HepG2 (cell line): Measurements from ENCODE around the gene RUVBL1. TPM values are rescaled to one million over a fixed set of nuclear protein-coding genes. Genes with fewer than 3 reads are reported as not detected.

Source experiments
- BCL6 ChIP-seq: IDR thresholded peaks from 2 replicates; pipeline ENCODE4 v1.6.1; 2016; ENCODE audit warnings: missing genetic modification reagents, missing compliant biosample characterization
- CREB3 ChIP-seq: sonication (generic); formaldehyde crosslinking; IDR thresholded peaks from 2 replicates; pipeline ENCODE4 v1.5.0; 2020; ENCODE audit warnings: missing genetic modification reagents
- FOXA3 ChIP-seq: IDR thresholded peaks from 2 replicates; pipeline ENCODE4 v1.6.1; 2016; ENCODE audit warnings: missing genetic modification reagents, missing compliant biosample characterization
- FOXP1 ChIP-seq, 2 experiments: fragments of 450-650 bp in 1 of 2; IDR thresholded peaks; 2 replicates each; pipeline ENCODE4 v1.6.1; 2017 to 2018; ENCODE audit warnings: antibody characterized with exemption in 1 of 2
- GPN1 ChIP-seq: sonication (generic); formaldehyde crosslinking; IDR thresholded peaks from 2 replicates; pipeline ENCODE4 v1.5.1; 2020; ENCODE audit warnings: missing genetic modification reagents, borderline replicate concordance
- HNF4A ChIP-seq: sonication (generic); formaldehyde crosslinking; IDR thresholded peaks from 2 replicates; pipeline ENCODE4 v1.4.0; 2020; ENCODE audit warnings: missing genetic modification reagents
- HNRNPK ChIP-seq: fragments of 200-400 bp; formaldehyde crosslinking; IDR thresholded peaks from 2 replicates; pipeline ENCODE4 v1.6.1; 2018; ENCODE audit warnings: low read length, low read depth, moderate library complexity, mild to moderate bottlenecking; ENCODE audit not compliant: poor library complexity, severe bottlenecking
- MAFK ChIP-seq, 2 experiments: IDR thresholded peaks in 1 of 2; conservative IDR thresholded peaks in 1 of 2; 2 replicates each; pipeline ENCODE4 v1.6.1; 2011; ENCODE audit warnings: improper control_type of control experiment in 2 of 2, low read length in 2 of 2
- MATR3 ChIP-seq: sonication (generic); formaldehyde crosslinking; IDR thresholded peaks from 2 replicates; pipeline ENCODE4 v1.4.0; 2020; ENCODE audit warnings: missing genetic modification reagents
- POGZ ChIP-seq: sonication (generic); formaldehyde crosslinking; IDR thresholded peaks from 2 replicates; pipeline ENCODE4 v1.4.0; 2020; ENCODE audit warnings: mild to moderate bottlenecking, missing genetic modification reagents
- RFXAP ChIP-seq: sonication (generic); formaldehyde crosslinking; IDR thresholded peaks from 2 replicates; pipeline ENCODE4 v1.4.0; 2020; ENCODE audit warnings: missing genetic modification reagents, borderline replicate concordance
- SRSF4 ChIP-seq: fragments of 200-400 bp; formaldehyde crosslinking; IDR thresholded peaks from one replicate; pipeline ENCODE4 v1.6.1; 2018; ENCODE audit warnings: mild to moderate bottlenecking, low read depth, low read length, moderate library complexity; ENCODE audit not compliant: poor library complexity, severe bottlenecking
- SRSF9 ChIP-seq: fragments of 200-400 bp; formaldehyde crosslinking; IDR thresholded peaks from 2 replicates; pipeline ENCODE4 v1.6.1; 2018; ENCODE audit warnings: borderline replicate concordance, mild to moderate bottlenecking, low read depth, low read length; ENCODE audit not compliant: insufficient read depth, poor library complexity, severe bottlenecking
- SRY ChIP-seq: sonication (generic); formaldehyde crosslinking; IDR thresholded peaks from 2 replicates; pipeline ENCODE4 v1.8.0; 2022; ENCODE audit warnings: mild to moderate bottlenecking, missing genetic modification reagents
- TEAD3 ChIP-seq: optimal IDR thresholded peaks from 2 replicates; pipeline ENCODE3; 2016; ENCODE audit warnings: borderline replicate concordance
- USF2 ChIP-seq, 2 experiments: sonication (generic) in 1 of 2; formaldehyde crosslinking in 1 of 2; IDR thresholded peaks; 2 replicates each; pipeline versions ENCODE4 v1.5.1 to v1.6.1; 2011 to 2020; ENCODE audit warnings: borderline replicate concordance in 1 of 2, low read depth in 1 of 2, low read length in 1 of 2, mild to moderate bottlenecking in 1 of 2, missing genetic modification reagents in 1 of 2, moderate library complexity in 1 of 2
- YEATS2 ChIP-seq: sonication (generic); formaldehyde crosslinking; IDR thresholded peaks from 2 replicates; pipeline ENCODE4 v1.4.0; 2020; ENCODE audit warnings: missing genetic modification reagents, borderline replicate concordance
- ZFP36 ChIP-seq: fragments of 150-350 bp; IDR thresholded peaks from 2 replicates; pipeline ENCODE4 v1.6.1; 2018; ENCODE audit warnings: borderline replicate concordance, low read length, low read depth; ENCODE audit not compliant: partially characterized antibody
- ZNF256 ChIP-seq: sonication (generic); formaldehyde crosslinking; conservative IDR thresholded peaks from 2 replicates; pipeline ENCODE4 v1.4.0; 2020; ENCODE audit warnings: missing genetic modification reagents
- ZNF350 ChIP-seq: sonication (generic); formaldehyde crosslinking; IDR thresholded peaks from 2 replicates; pipeline ENCODE4 v1.4.0; 2020; ENCODE audit warnings: mild to moderate bottlenecking, low read depth, missing genetic modification reagents, borderline replicate concordance
- polyA plus RNA-seq, 8 experiments: library from polyadenylated mRNA; depleted of rRNA in 3 of 8; stranded (reverse) in 7 of 8; unstranded in 1 of 8; fragments of >200 nt; fragmentation: Illumina TruSeq in 4 of 8; extraction: Trizol in 4 of 8; gene quantifications; 2 replicates each; pipeline versions ENCODE4 v1.2.1 to v1.2.3, GENCODE V29; 2011 to 2016; ENCODE audit warnings: low read depth in 4 of 8, missing spikeins in 1 of 8, mixed read lengths in 1 of 8; ENCODE audit not compliant: insufficient read depth in 1 of 8
- total RNA-seq, 5 experiments: library from RNA; depleted of rRNA; stranded (reverse); fragments of >200 nt; fragmentation: Illumina TruSeq; extraction: Trizol; gene quantifications; 2 replicates each; pipeline ENCODE4 v1.2.3, GENCODE V29; 2016; ENCODE audit warnings: low read depth in 1 of 5
- TF ChIP-seq, protein P1 (sequence below): IDR thresholded peaks from 2 replicates; pipeline ENCODE4 v1.6.1; 2018; ENCODE audit warnings: missing genetic modification reagents
- TF ChIP-seq, protein P2 (sequence below): sonication (generic); formaldehyde crosslinking; IDR thresholded peaks from 2 replicates; pipeline ENCODE4 v1.5.1; 2020; ENCODE audit warnings: missing genetic modification reagents, mild to moderate bottlenecking, borderline replicate concordance

Gene RUVBL1
- total and polyA plus RNA-seq, 2 of the 13 experiments (the other 11 are each of a cell fraction or from before 2014, with no cell fraction given), result 32.7 to 86.3 TPM

- TF ChIP-seq CREB3 (CRISPR knock-in tag), result no peak
- TF ChIP-seq MAFK (conservative IDR thresholded peaks at IDR 0.05 in 1 of 2, IDR thresholded peaks at IDR 0.05 in 1 of 2; ENCODE audit: low read length in 2 of 2), result peak; percentile 0 to 32; a peak in 1 of 4 replicates
- TF ChIP-seq ZFP36, result no peak
- TF ChIP-seq ZNF256, result no peak
- peak; percentile 94 for TF ChIP-seq HNF4A
- TF ChIP-seq RFXAP (CRISPR knock-in tag), result no peak; the same call in none of the 2 replicates
- TF ChIP-seq BCL6 (CRISPR knock-in tag), result peak; percentile 99
- no peak for TF ChIP-seq GPN1
- TF ChIP-seq TEAD3 (CRISPR knock-in tag), result peak; percentile 99
- TF ChIP-seq SRSF9, result no peak
- peak; percentile 73 for TF ChIP-seq POGZ (CRISPR knock-in tag)
- TF ChIP-seq FOXP1 (IDR thresholded peaks at IDR 0.05), result no peak
- TF ChIP-seq FOXP1 (CRISPR knock-in tag; IDR thresholded peaks at IDR 0.05), result peak; percentile 73
- TF ChIP-seq, protein P1, sequence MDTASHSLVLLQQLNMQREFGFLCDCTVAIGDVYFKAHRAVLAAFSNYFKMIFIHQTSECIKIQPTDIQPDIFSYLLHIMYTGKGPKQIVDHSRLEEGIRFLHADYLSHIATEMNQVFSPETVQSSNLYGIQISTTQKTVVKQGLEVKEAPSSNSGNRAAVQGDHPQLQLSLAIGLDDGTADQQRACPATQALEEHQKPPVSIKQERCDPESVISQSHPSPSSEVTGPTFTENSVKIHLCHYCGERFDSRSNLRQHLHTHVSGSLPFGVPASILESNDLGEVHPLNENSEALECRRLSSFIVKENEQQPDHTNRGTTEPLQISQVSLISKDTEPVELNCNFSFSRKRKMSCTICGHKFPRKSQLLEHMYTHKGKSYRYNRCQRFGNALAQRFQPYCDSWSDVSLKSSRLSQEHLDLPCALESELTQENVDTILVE (CRISPR knock-in tag), result peak; percentile 81
- TF ChIP-seq ZNF350 (CRISPR knock-in tag), result peak; percentile 37; the same call in 1 of the 2 replicates
- TF ChIP-seq FOXA3 (CRISPR knock-in tag), result peak; percentile 86
- no peak for TF ChIP-seq USF2 (IDR thresholded peaks at IDR 0.05; ENCODE audit: low read depth, low read length)
- TF ChIP-seq USF2 (CRISPR knock-in tag; IDR thresholded peaks at IDR 0.05; ENCODE audit: borderline replicate concordance), result no peak
- no peak for TF ChIP-seq SRSF4
- no peak for TF ChIP-seq SRY (CRISPR knock-in tag)
- no peak for TF ChIP-seq HNRNPK
- TF ChIP-seq, protein P2, sequence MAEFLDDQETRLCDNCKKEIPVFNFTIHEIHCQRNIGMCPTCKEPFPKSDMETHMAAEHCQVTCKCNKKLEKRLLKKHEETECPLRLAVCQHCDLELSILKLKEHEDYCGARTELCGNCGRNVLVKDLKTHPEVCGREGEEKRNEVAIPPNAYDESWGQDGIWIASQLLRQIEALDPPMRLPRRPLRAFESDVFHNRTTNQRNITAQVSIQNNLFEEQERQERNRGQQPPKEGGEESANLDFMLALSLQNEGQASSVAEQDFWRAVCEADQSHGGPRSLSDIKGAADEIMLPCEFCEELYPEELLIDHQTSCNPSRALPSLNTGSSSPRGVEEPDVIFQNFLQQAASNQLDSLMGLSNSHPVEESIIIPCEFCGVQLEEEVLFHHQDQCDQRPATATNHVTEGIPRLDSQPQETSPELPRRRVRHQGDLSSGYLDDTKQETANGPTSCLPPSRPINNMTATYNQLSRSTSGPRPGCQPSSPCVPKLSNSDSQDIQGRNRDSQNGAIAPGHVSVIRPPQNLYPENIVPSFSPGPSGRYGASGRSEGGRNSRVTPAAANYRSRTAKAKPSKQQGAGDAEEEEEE (CRISPR knock-in tag), result no peak
- TF ChIP-seq MATR3 (CRISPR knock-in tag), result no peak
- peak; percentile 40; the same call in 1 of the 2 replicates for TF ChIP-seq YEATS2 (CRISPR knock-in tag)
Measured at GRCh38 chr3:128167973-128168674, 44.5 kb upstream of the RUVBL1 start (continued).
